Keratinocyte (primary cell): Measurements from ENCODE around the gene FAF1. TPM values are rescaled to one million over a fixed set of nuclear protein-coding genes. Genes with fewer than 3 reads are reported as not detected.
"Not testable (repeated sequence)": the region's sequence is repeated elsewhere in the genome, so short reads cannot be mapped to it uniquely, and the experiment has no call there.

Source experiments
- DNase-seq: peaks from one replicate; pipeline ENCODE4 v3.0.0-alpha.2; 2011; ENCODE audit warnings: low read depth, missing footprints, low spot score
- FAIRE-seq: peaks from 2 replicates; lab custom pipeline; 2011; peaks lifted over from hg19 to GRCh38; lab: Jason Lieb, UNC
- H2AFZ ChIP-seq: 2 replicates; pipeline ENCODE4 v1.6.0; 2012; ENCODE audit warnings: low read length, control low read depth, inconsistent platforms; ENCODE audit not compliant: control insufficient read depth
- H3K27ac ChIP-seq: 2 replicates; pipeline ENCODE4 v1.5.1; 2011; ENCODE audit warnings: low read length; ENCODE audit not compliant: control insufficient read depth, insufficient read depth
- H3K27me3 ChIP-seq: 3 replicates; pipeline ENCODE4 v1.6.0; 2011; ENCODE audit warnings: low read length; ENCODE audit not compliant: control insufficient read depth, insufficient read depth; ENCODE audit errors: extremely low read depth
- H3K36me3 ChIP-seq, 2 experiments: 2 replicates in 1 of 2; 3 replicates in 1 of 2; pipeline ENCODE4 v1.5.1; 2011; ENCODE audit warnings: low read length in 2 of 2, mild to moderate bottlenecking in 1 of 2; ENCODE audit not compliant: control insufficient read depth in 2 of 2, insufficient read depth in 2 of 2; ENCODE audit errors: extremely low read depth in 1 of 2
- H3K4me1 ChIP-seq: 3 replicates; pipeline ENCODE4 v1.5.1; 2011; ENCODE audit warnings: low read length; ENCODE audit not compliant: control insufficient read depth, insufficient read depth; ENCODE audit errors: extremely low read depth
- H3K4me2 ChIP-seq: 3 replicates; pipeline ENCODE4 v1.6.0; 2011; ENCODE audit warnings: low read depth, low read length; ENCODE audit not compliant: control insufficient read depth, insufficient read depth; ENCODE audit errors: extremely low read depth
- H3K4me3 ChIP-seq, 3 experiments: fragments of 200-600 bp in 1 of 3; sonication (generic) in 1 of 3; 2 replicates in 2 of 3; 3 replicates in 1 of 3; pipeline ENCODE4 v1.5.1; 2011 to 2016; ENCODE audit warnings: low read length in 3 of 3, mild to moderate bottlenecking in 3 of 3, control low read depth in 2 of 3, inconsistent platforms in 1 of 3, low read depth in 1 of 3, mixed read lengths in 1 of 3, mixed run types in 1 of 3, moderate library complexity in 1 of 3; ENCODE audit not compliant: control insufficient read depth in 2 of 3, insufficient read depth in 2 of 3; ENCODE audit errors: extremely low read depth in 1 of 3
- H3K79me2 ChIP-seq: 2 replicates; pipeline ENCODE4 v1.6.0; 2012; ENCODE audit warnings: low read length; ENCODE audit not compliant: control insufficient read depth, insufficient read depth
- H3K9ac ChIP-seq: 3 replicates; pipeline ENCODE4 v1.6.0; 2011; ENCODE audit warnings: low read length; ENCODE audit not compliant: control insufficient read depth, insufficient read depth; ENCODE audit errors: extremely low read depth
- H3K9me1 ChIP-seq: 3 replicates; pipeline ENCODE4 v1.6.0; 2011; ENCODE audit warnings: low read length; ENCODE audit not compliant: control insufficient read depth, insufficient read depth; ENCODE audit errors: extremely low read depth
- H3K9me3 ChIP-seq: 2 replicates; pipeline ENCODE4 v1.5.1; 2012; ENCODE audit warnings: low read depth, low read length; ENCODE audit not compliant: control insufficient read depth
- H4K20me1 ChIP-seq: 3 replicates; pipeline ENCODE4 v1.6.0; 2011; ENCODE audit warnings: low read length; ENCODE audit not compliant: control insufficient read depth, insufficient read depth; ENCODE audit errors: extremely low read depth
- EZH2 ChIP-seq: IDR thresholded peaks from one replicate; pipeline ENCODE4 v1.6.1; 2012; ENCODE audit warnings: inconsistent platforms, mild to moderate bottlenecking, low read length, moderate library complexity
- dilution Hi-C: fragments of 300-500 bp; cut with MboI; formaldehyde crosslinking; loops from one replicate; pipeline ENCODE4 v1.7.0; 2020; ENCODE audit warnings: low sequenced_read_pairs; ENCODE audit not compliant: extremely low pct_ligation_motif_present
- polyA plus RNA-seq, 5 experiments: library from polyadenylated mRNA; depleted of rRNA in 3 of 5; stranded (reverse) in 3 of 5; stranded (forward) in 1 of 5; unstranded in 1 of 5; fragments of >200 nt; gene quantifications; 1 replicate in 1 of 5; 2 replicates in 3 of 5; 3 replicates in 1 of 5; pipeline versions ENCODE4 v1.2.1 to v1.2.3, GENCODE V29; 2011 to 2012; ENCODE audit warnings: missing spikeins in 2 of 5, low read depth in 1 of 5, low replicate concordance in 1 of 5
- TF ChIP-seq, protein P1 (sequence below), 3 experiments: IDR thresholded peaks in 1 of 3; conservative IDR thresholded peaks in 1 of 3; optimal IDR thresholded peaks in 1 of 3; 2 replicates in 2 of 3; 3 replicates in 1 of 3; pipeline versions ENCODE3 to v1.5.1; 2011; ENCODE audit warnings: low read length in 3 of 3, mild to moderate bottlenecking in 3 of 3, moderate library complexity in 2 of 3, control low read depth in 1 of 3, inconsistent platforms in 1 of 3; ENCODE audit not compliant: insufficient read depth in 2 of 3; ENCODE audit errors: extremely low read depth in 1 of 3

Gene FAF1
- polyA plus RNA-seq, 1 donor (not counting 4 experiments of a cell fraction or from before 2014, with no cell fraction given): 33.1 TPM

DNA sequence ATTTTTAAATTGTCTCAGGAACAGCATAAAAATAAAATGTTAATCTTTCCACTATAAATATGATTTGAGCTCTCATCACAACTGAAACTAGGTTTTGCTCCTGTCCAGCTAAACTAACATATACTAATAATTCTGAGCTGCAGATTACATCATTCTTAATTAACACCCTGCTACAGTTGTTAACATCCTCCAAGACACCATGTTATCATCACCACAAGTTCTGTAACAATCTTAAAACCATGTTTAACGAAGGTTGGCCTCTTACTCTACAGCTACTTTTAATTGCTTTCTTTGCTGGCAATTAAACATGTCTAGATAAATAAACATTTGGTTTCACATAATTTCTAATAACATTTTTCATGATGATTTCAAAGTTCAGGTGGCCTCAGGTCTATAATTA is 240.9 kb downstream of the FAF1 start:
- no peaks in the 10 kb centered on the region for H3K79me2 ChIP-seq
- H3K9me1 ChIP-seq: no peaks in the 10 kb centered on the region
- H3K4me3 ChIP-seq: no peak overlapping the region

GRCh38 chr1:50717327-50717726 is 242.7 kb downstream of the FAF1 start:
- FAIRE-seq: no peak
- Histone ChIP-seq H2AFZ (no peak overlapping the region), H3K4me3 (no peak overlapping the region), H3K36me3 (no peaks in the 10 kb centered on the region), H3K27ac (no peak overlapping the region), H3K9me1 (no peaks in the 10 kb centered on the region), H3K4me2 (no peak overlapping the region), H3K9ac (no peak overlapping the region), H3K9me3 (no peaks in the 10 kb centered on the region), H3K27me3 (no peaks in the 10 kb centered on the region), H4K20me1 (no peaks in the 10 kb centered on the region), H3K4me1 (no peaks in the 10 kb centered on the region), H3K79me2 (no peaks in the 10 kb centered on the region)
- TF ChIP-seq EZH2: no peak
- TF ChIP-seq, protein P1, sequence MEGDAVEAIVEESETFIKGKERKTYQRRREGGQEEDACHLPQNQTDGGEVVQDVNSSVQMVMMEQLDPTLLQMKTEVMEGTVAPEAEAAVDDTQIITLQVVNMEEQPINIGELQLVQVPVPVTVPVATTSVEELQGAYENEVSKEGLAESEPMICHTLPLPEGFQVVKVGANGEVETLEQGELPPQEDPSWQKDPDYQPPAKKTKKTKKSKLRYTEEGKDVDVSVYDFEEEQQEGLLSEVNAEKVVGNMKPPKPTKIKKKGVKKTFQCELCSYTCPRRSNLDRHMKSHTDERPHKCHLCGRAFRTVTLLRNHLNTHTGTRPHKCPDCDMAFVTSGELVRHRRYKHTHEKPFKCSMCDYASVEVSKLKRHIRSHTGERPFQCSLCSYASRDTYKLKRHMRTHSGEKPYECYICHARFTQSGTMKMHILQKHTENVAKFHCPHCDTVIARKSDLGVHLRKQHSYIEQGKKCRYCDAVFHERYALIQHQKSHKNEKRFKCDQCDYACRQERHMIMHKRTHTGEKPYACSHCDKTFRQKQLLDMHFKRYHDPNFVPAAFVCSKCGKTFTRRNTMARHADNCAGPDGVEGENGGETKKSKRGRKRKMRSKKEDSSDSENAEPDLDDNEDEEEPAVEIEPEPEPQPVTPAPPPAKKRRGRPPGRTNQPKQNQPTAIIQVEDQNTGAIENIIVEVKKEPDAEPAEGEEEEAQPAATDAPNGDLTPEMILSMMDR (optimal IDR thresholded peaks at IDR 0.05 in 1 of 3, IDR thresholded peaks at IDR 0.05 in 1 of 3, conservative IDR thresholded peaks at IDR 0.05 in 1 of 3; ENCODE audit: extremely low read depth in 1 of 3, insufficient read depth in 2 of 3, low read length in 3 of 3): no peak
- dilution Hi-C loops: no loop called here
- no peak for DNase-seq

More for the DNA sequence above, 240.9 kb downstream of the FAF1 start:
- Histone ChIP-seq H4K20me1 (no peaks in the 10 kb centered on the region), H2AFZ (no peak overlapping the region), H3K4me1 (no peaks in the 10 kb centered on the region), H3K36me3 (no peaks in the 10 kb centered on the region), H3K4me2 (no peak overlapping the region), H3K27me3 (no peaks in the 10 kb centered on the region), H3K9me3 (no peaks in the 10 kb centered on the region), H3K27ac (no peak overlapping the region), H3K9ac (no peak overlapping the region)
- dilution Hi-C loops: no loop called here
- FAIRE-seq (no peak), DNase-seq (no peak)
- TF ChIP-seq, protein P1 (optimal IDR thresholded peaks at IDR 0.05 in 1 of 3, IDR thresholded peaks at IDR 0.05 in 1 of 3, conservative IDR thresholded peaks at IDR 0.05 in 1 of 3; ENCODE audit: extremely low read depth in 1 of 3, insufficient read depth in 2 of 3, low read length in 3 of 3): no peak
- no peak for TF ChIP-seq EZH2

GRCh38 chr1:50716455-50716854 is 243.6 kb downstream of the FAF1 start:
- FAIRE-seq, H3K9me1 ChIP-seq, H3K4me2 ChIP-seq, H3K9ac ChIP-seq, dilution Hi-C loops, H3K27ac ChIP-seq, H3K4me3 ChIP-seq, H3K9me3 ChIP-seq, H3K36me3 ChIP-seq, H4K20me1 ChIP-seq, H3K27me3 ChIP-seq, H2AFZ ChIP-seq, DNase-seq, H3K79me2 ChIP-seq, H3K4me1 ChIP-seq: not testable (repeated sequence)
